Measurements from ENCODE around the gene JAKMIP1. TPM values are rescaled to one million over a fixed set of nuclear protein-coding genes. Genes with fewer than 3 reads are reported as not detected.

The JAKMIP1 gene
- total RNA-seq, 1 donor from 2014 or later = not detected

- no peak for TF ChIP-seq CTCF (conservative IDR thresholded peaks at IDR 0.05; ENCODE audit: low read depth, low read length)
- no peak overlapping the region for H3K4me3 ChIP-seq (ENCODE audit: low read depth, low read length)
- no peak for DNase-seq (ENCODE audit: low read depth)
Observed at GRCh38 chr4:6229095-6229494, 28.7 kb upstream of the JAKMIP1 start.

GRCh38 chr4:6228158-6229067, 28.1 kb upstream of the JAKMIP1 start:
- TF ChIP-seq CTCF (conservative IDR thresholded peaks at IDR 0.05; ENCODE audit: low read depth, low read length) = no peak
- DNase-seq (ENCODE audit: low read depth) = no peak

GRCh38 chr4:6227412-6228157, 27.2 kb upstream of the JAKMIP1 start:
- DNase-seq (ENCODE audit: low read depth) = no peak
- TF ChIP-seq CTCF (conservative IDR thresholded peaks at IDR 0.05; ENCODE audit: low read depth, low read length) = no peak
- no peak overlapping the region for H3K4me3 ChIP-seq (ENCODE audit: low read depth, low read length)

More at GRCh38 chr4:6228158-6229067, 28.1 kb upstream of the JAKMIP1 start:
- no peak overlapping the region for H3K4me3 ChIP-seq (ENCODE audit: low read depth, low read length)

GRCh38 chr4:6226506-6226905, 26.2 kb upstream of the JAKMIP1 start:
- DNase-seq (ENCODE audit: low read depth) = no peak
- no peak for TF ChIP-seq CTCF (conservative IDR thresholded peaks at IDR 0.05; ENCODE audit: low read depth, low read length)
- no peak overlapping the region for H3K4me3 ChIP-seq (ENCODE audit: low read depth, low read length)

- DNase-seq (ENCODE audit: low read depth) = no peak
- H3K4me3 ChIP-seq (ENCODE audit: low read depth, low read length) = no peak overlapping the region
- no peak for TF ChIP-seq CTCF (conservative IDR thresholded peaks at IDR 0.05; ENCODE audit: low read depth, low read length)
Observed at GRCh38 chr4:6225469-6225868, 25.1 kb upstream of the JAKMIP1 start.

- DNase-seq (ENCODE audit: low read depth) = no peak
- no peak for TF ChIP-seq CTCF (conservative IDR thresholded peaks at IDR 0.05; ENCODE audit: low read depth, low read length)
- H3K4me3 ChIP-seq (ENCODE audit: low read depth, low read length) = no peak overlapping the region
Observed at GRCh38 chr4:6224735-6225134, 24.4 kb upstream of the JAKMIP1 start.

Data from epithelial cell of proximal tubule (primary cell).